ENCODE data around the gene PODXL2. TPM values are rescaled to one million over a fixed set of nuclear protein-coding genes. Genes with fewer than 3 reads are reported as not detected.

Gene PODXL2
- total and polyA plus RNA-seq, 2 experiments from 2014 or later, result 18.4 to 57.6 TPM

GRCh38 chr3:127629467-127630403 lies 750 bp downstream of the PODXL2 start:
- peaks cover 28% of the 10 kb centered on the region for H3K27me3 Mint-ChIP-seq (ENCODE audit: insufficient read depth, low read depth, poor library complexity)
- H3K27ac Mint-ChIP-seq, result no peak overlapping the region
- TF ChIP-seq ZNF114 (CRISPR knock-in tag; IDR thresholded peaks at IDR 0.05) (no peak), CREB1 (CRISPR knock-in tag; IDR thresholded peaks at IDR 0.05; ENCODE audit: low read depth) (no peak), ETS1 (IDR thresholded peaks at IDR 0.05) (no peak), JUNB (IDR thresholded peaks at IDR 0.05; ENCODE audit: unreplicated experiment) (no peak), CTCF (conservative IDR thresholded peaks at IDR 0.05; ENCODE audit: low read depth in 2 of 2) (no peak), REST (IDR thresholded peaks at IDR 0.05; ENCODE audit: unreplicated experiment) (no peak), ZNF331 (CRISPR knock-in tag; IDR thresholded peaks at IDR 0.05; ENCODE audit: low read depth) (no peak), NANOG (IDR thresholded peaks at IDR 0.05; ENCODE audit: borderline replicate concordance) (no peak), POLR2AphosphoS5 (IDR thresholded peaks at IDR 0.05; ENCODE audit: low read depth) (no peak), EZH2 (IDR thresholded peaks at IDR 0.05; ENCODE audit: low read depth, unreplicated experiment) (no peak), ZNF462 (CRISPR knock-in tag; IDR thresholded peaks at IDR 0.05) (no peak), STAT1 (IDR thresholded peaks at IDR 0.05; ENCODE audit: unreplicated experiment) (no peak), EZH2phosphoT487 (IDR thresholded peaks at IDR 0.05; ENCODE audit: unreplicated experiment) (no peak)
- Histone ChIP-seq H3K79me2 (replicated peaks; ENCODE audit: insufficient read depth) (no peaks in the 10 kb centered on the region; the same call in 1 of the 2 replicates), H3K4me1 (ENCODE audit: insufficient read depth) (peaks cover 14% of the 10 kb centered on the region; the same call in 1 of the 2 replicates), H2AFZ (0 out of 2 replicates have a peak overlapping the region, but pooled peaks have one; percentile 43), H3K36me3 (ENCODE audit: insufficient read depth) (no peaks in the 10 kb centered on the region; the same call in 1 of the 2 replicates), H3F3A (replicated peaks; ENCODE audit: low read depth) (peaks cover 5% of the 10 kb centered on the region; the same call in 1 of the 2 replicates), H4K20me1 (replicated peaks; ENCODE audit: insufficient read depth) (0 out of 2 replicates have a peak, but pooled peaks cover 2% of the 10 kb centered on the region), H3K27ac (ENCODE audit: low read depth) (no peak overlapping the region), H3K27me3 (ENCODE audit: insufficient read depth) (peaks cover 41% of the 10 kb centered on the region), H3K4me3 (peak overlapping the region; percentile 54), H3K9me2 (ENCODE audit: insufficient read depth) (no peaks in the 10 kb centered on the region), H3K4me2 (peak overlapping the region; percentile 78)
- ATAC-seq, result no peak
- H3K4me3 Mint-ChIP-seq, result peak overlapping the region; percentile 79
- peaks cover 34% of the 10 kb centered on the region for H3K4me1 Mint-ChIP-seq
- no peak for DNase-seq (ENCODE audit: low spot score)
- peaks cover 6% of the 10 kb centered on the region for H3K9me3 Mint-ChIP-seq
- peaks cover 3% of the 10 kb centered on the region; the same call in 2 of the 3 replicates for H3K36me3 Mint-ChIP-seq (ENCODE audit: low read depth)
